WERI-Rb-1 (cell line): ENCODE results near the gene SMG7.

Source experiments
- DNase-seq: peaks from one replicate; pipeline ENCODE4 v3.0.0-alpha.2; 2020
- H3K27ac ChIP-seq: fragments of 250-450 bp; sonication (Bioruptor Pico); 2 replicates; pipeline ENCODE4 v1.5.1; 2020; ENCODE audit warnings: mild to moderate bottlenecking, moderate library complexity
- H3K27me3 ChIP-seq: fragments of 250-450 bp; sonication (Bioruptor Pico); 2 replicates; pipeline ENCODE4 v1.5.1; 2021; ENCODE audit warnings: mild to moderate bottlenecking, low read depth, moderate library complexity; ENCODE audit not compliant: insufficient read depth, severe bottlenecking
- H3K36me3 ChIP-seq: fragments of 250-450 bp; sonication (Bioruptor Pico); 2 replicates; pipeline ENCODE4 v1.5.1; 2020; ENCODE audit warnings: mild to moderate bottlenecking, moderate library complexity
- H3K4me3 ChIP-seq: 2 replicates; pipeline ENCODE4 v1.5.1; 2011; ENCODE audit warnings: low read depth, mild to moderate bottlenecking, control low read depth, low read length
- H3K9me3 ChIP-seq: fragments of 250-450 bp; sonication (Bioruptor Pico); 2 replicates; pipeline ENCODE4 v1.5.1; 2021; ENCODE audit warnings: mild to moderate bottlenecking, moderate library complexity; ENCODE audit not compliant: severe bottlenecking
- TF ChIP-seq, protein P1 (sequence below): IDR thresholded peaks from 2 replicates; pipeline ENCODE4 v1.5.1; 2011; ENCODE audit warnings: low read depth, mild to moderate bottlenecking, control low read depth, inconsistent platforms, low read length

Gene SMG7

DNA sequence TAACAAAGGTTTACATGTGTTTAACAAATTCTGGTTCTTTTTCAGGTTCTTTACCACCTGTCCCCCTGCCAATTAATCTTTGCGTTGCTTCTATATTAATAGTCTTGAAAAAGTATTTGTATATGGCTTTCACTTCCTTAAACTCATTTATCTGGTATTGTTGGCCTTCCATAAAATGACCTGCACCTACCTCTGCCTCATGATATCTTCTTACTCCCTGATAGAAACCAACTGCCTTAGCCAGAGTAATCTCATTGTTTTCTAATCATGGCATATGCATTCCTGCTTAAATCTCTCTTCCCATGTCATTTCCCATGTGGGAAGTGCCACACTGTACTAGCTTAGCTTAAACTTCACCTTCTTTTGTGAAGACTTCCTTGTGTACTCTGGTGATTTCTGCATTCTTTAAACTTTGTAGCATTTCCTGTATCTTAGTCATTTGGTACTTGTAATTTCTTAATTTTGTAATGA, 8.7 kb downstream of the SMG7 start:
- no peak for DNase-seq
- Histone ChIP-seq H3K9me3 (no peaks in the 10 kb centered on the region), H3K27me3 (no peaks in the 10 kb centered on the region), H3K27ac (peak overlapping the region; percentile 15), H3K36me3 (no peaks in the 10 kb centered on the region; the same call in 1 of the 2 replicates), H3K4me3 (no peak overlapping the region)
- TF ChIP-seq, protein P1, sequence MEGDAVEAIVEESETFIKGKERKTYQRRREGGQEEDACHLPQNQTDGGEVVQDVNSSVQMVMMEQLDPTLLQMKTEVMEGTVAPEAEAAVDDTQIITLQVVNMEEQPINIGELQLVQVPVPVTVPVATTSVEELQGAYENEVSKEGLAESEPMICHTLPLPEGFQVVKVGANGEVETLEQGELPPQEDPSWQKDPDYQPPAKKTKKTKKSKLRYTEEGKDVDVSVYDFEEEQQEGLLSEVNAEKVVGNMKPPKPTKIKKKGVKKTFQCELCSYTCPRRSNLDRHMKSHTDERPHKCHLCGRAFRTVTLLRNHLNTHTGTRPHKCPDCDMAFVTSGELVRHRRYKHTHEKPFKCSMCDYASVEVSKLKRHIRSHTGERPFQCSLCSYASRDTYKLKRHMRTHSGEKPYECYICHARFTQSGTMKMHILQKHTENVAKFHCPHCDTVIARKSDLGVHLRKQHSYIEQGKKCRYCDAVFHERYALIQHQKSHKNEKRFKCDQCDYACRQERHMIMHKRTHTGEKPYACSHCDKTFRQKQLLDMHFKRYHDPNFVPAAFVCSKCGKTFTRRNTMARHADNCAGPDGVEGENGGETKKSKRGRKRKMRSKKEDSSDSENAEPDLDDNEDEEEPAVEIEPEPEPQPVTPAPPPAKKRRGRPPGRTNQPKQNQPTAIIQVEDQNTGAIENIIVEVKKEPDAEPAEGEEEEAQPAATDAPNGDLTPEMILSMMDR: no peak

GRCh38 chr1:183483224-183483623, 10.9 kb downstream of the SMG7 start:
- no peak overlapping the region for H3K27ac ChIP-seq
- no peaks in the 10 kb centered on the region for H3K9me3 ChIP-seq
- H3K27me3 ChIP-seq: no peaks in the 10 kb centered on the region
- H3K4me3 ChIP-seq: no peak overlapping the region
- TF ChIP-seq, protein P1: no peak
- no peaks in the 10 kb centered on the region; the same call in 1 of the 2 replicates for H3K36me3 ChIP-seq
- no peak for DNase-seq

DNA sequence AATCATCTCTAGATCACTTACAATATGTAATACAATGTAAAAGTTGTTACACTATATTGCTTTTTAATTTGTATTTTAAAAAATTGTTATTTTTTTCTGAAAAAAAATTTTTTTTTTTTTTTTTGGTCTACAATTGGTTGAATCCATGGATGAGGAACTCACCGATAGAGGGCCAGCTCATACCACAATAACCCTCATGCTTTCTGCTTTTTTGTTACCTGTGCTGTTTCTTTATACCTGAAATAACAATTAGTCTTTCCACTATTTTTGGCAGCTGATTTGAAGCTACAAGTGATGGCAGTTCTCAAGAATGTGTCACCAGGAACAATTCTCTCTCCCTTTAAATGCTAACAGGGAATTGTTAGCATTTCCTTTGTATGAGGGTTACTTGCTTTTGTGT, 12.0 kb downstream of the SMG7 start:
- H3K27ac ChIP-seq: no peak overlapping the region
- H3K4me3 ChIP-seq: no peak overlapping the region
- TF ChIP-seq, protein P1: no peak
- H3K36me3 ChIP-seq: no peaks in the 10 kb centered on the region
- H3K9me3 ChIP-seq: no peaks in the 10 kb centered on the region
- no peaks in the 10 kb centered on the region for H3K27me3 ChIP-seq
- no peak for DNase-seq

DNA sequence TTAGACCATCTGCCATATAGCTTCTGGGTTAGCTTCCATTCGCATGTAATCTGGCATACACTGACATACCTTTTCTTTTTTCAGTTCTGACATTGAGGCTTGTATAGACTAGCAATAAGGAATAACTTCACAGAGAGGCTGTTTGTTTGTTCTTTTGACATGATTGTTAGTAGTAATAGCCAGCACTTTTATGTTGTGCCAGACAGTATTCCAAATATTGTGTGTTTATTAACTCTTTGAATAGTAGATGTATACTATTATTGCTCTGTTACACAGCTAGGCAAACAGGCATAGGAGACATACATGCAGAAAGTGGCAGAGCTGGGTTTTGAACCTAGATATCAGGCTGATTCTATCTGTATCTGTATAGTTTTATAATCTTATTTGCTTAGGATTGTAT, 12.6 kb downstream of the SMG7 start:
- Histone ChIP-seq H3K36me3 (no peaks in the 10 kb centered on the region), H3K27ac (no peak overlapping the region), H3K9me3 (no peaks in the 10 kb centered on the region), H3K4me3 (no peak overlapping the region), H3K27me3 (no peaks in the 10 kb centered on the region)
- TF ChIP-seq, protein P1: no peak
- no peak for DNase-seq

DNA sequence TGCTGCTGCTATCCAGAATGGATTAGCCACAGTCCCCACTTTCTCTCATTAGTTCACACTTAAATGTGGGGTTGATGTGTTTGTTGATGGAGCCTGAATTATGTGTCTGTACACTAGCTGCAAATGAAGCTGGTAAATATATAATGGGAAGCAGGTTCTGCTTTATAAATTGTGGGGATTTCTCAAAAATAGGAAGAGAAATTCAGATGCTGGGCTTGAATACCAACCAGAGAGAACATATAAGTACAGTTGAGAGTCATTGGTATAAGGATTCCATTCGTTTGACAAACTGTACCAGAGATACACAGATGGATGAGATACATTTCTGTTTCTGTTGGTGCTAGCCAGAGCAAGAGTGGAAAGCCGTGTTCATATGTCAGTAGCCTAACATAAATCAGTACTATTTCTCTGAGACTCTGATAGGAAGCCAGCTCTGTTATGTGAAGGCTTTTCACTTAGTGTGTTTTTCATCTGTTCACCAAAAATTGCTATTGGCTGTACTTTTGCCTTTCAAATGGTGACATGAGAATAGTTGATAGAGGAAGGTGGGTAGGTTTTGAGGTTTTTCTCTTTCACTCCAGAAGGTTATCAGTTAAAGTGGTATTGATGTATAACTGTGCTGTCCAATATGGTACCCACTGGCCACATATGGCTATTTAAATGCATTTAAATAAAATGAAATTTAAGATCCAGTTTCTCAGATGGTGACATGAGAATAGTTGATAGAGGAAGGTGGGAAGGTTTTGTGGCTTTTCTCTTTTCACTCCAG, 15.6 kb downstream of the SMG7 start:
- no peak overlapping the region for H3K4me3 ChIP-seq
- TF ChIP-seq, protein P1: no peak
- no peaks in the 10 kb centered on the region for H3K36me3 ChIP-seq
- no peak for DNase-seq
- H3K27ac ChIP-seq: no peak overlapping the region
- no peaks in the 10 kb centered on the region for H3K27me3 ChIP-seq
- H3K9me3 ChIP-seq: no peaks in the 10 kb centered on the region

- Histone ChIP-seq H3K27ac (no peak overlapping the region), H3K4me3 (no peak overlapping the region), H3K9me3 (no peaks in the 10 kb centered on the region), H3K27me3 (no peaks in the 10 kb centered on the region), H3K36me3 (no peaks in the 10 kb centered on the region)
- DNase-seq: no peak
- TF ChIP-seq, protein P1: no peak
Observed at GRCh38 chr1:183490932-183491331, 18.6 kb downstream of the SMG7 start.
